Caco-2 (cell line): ENCODE data around the gene SOX1. TPM values are rescaled to one million over a fixed set of nuclear protein-coding genes. Genes with fewer than 3 reads are reported as not detected.

Experiments
- BruUV-seq: library from RNA; stranded (reverse); fragments of 400-500 nt; replicated peaks from 2 replicates; lab custom pipeline; 2021; lab: Mats Ljungman, UMichigan
- CTCF ChIA-PET: fragments of 300-600 bp; sonication (Branson Sonifier 250); formaldehyde crosslinking; loops from one replicate; lab custom pipeline; 2022; ENCODE audit warnings: antibody characterized with exemption; lab: Charles Lee
- POLR2A ChIA-PET: fragments of 300-600 bp; sonication (Branson Sonifier 250); formaldehyde crosslinking; loops from one replicate; lab custom pipeline; 2022; ENCODE audit warnings: antibody characterized with exemption; lab: Charles Lee
- DNase-seq, 2 experiments: peaks; one replicate each; pipeline versions ENCODE4 v3.0.0 to v3.0.0-alpha.2; 2020 to 2022
- H3K27me3 ChIP-seq: replicated peaks from 2 replicates; pipeline ENCODE4 v1.6.0; 2011; ENCODE audit warnings: low read length; ENCODE audit not compliant: control insufficient read depth, insufficient read depth
- H3K36me3 ChIP-seq: 2 replicates; pipeline ENCODE4 v1.5.1; 2011; ENCODE audit warnings: low read length; ENCODE audit not compliant: control insufficient read depth, insufficient read depth
- H3K4me1 ChIP-seq: fragments of 250-450 bp; sonication (Bioruptor Pico); 2 replicates; pipeline ENCODE4 v1.5.1; 2020; ENCODE audit warnings: mild to moderate bottlenecking
- H3K4me3 ChIP-seq: 2 replicates; pipeline ENCODE4 v1.5.1; 2011; ENCODE audit warnings: low read depth, mild to moderate bottlenecking, control low read depth, low read length
- H3K9me3 ChIP-seq: fragments of 250-450 bp; sonication (Bioruptor Pico); 2 replicates; pipeline ENCODE4 v1.5.1; 2020; ENCODE audit warnings: mild to moderate bottlenecking, moderate library complexity
- H3K27ac Mint-ChIP-seq: one replicate; pipeline ENCODE4 v1.8.0; 2022; ENCODE audit warnings: mixed read lengths; ENCODE audit not compliant: unreplicated experiment
- H3K27me3 Mint-ChIP-seq: one replicate; pipeline ENCODE4 v1.8.0; 2022; ENCODE audit warnings: mixed read lengths; ENCODE audit not compliant: insufficient read depth, unreplicated experiment
- H3K36me3 Mint-ChIP-seq: one replicate; pipeline ENCODE4 v1.8.0; 2022; ENCODE audit warnings: mild to moderate bottlenecking, mixed read lengths; ENCODE audit not compliant: insufficient read depth, unreplicated experiment
- H3K4me1 Mint-ChIP-seq: one replicate; pipeline ENCODE4 v1.8.0; 2022; ENCODE audit warnings: low read depth, mixed read lengths; ENCODE audit not compliant: unreplicated experiment
- H3K4me3 Mint-ChIP-seq: one replicate; pipeline ENCODE4 v1.8.0; 2022; ENCODE audit warnings: mild to moderate bottlenecking, moderate library complexity, mixed read lengths; ENCODE audit not compliant: unreplicated experiment
- H3K9me3 Mint-ChIP-seq: one replicate; pipeline ENCODE4 v1.8.0; 2022; ENCODE audit warnings: mixed read lengths; ENCODE audit not compliant: unreplicated experiment
- CTCF ChIP-seq, 2 experiments: fragments of 200-600 bp in 1 of 2; IDR thresholded peaks; 1 replicate in 1 of 2; 2 replicates in 1 of 2; pipeline versions ENCODE4 v1.5.1 to v1.8.0; 2011 to 2022; ENCODE audit warnings: antibody characterized with exemption in 1 of 2, control low read depth in 1 of 2, inconsistent platforms in 1 of 2, low read depth in 1 of 2, low read length in 1 of 2, mild to moderate bottlenecking in 1 of 2, moderate library complexity in 1 of 2; ENCODE audit not compliant: insufficient read depth in 1 of 2, severe bottlenecking in 1 of 2, unreplicated experiment in 1 of 2
- intact Hi-C: fragments of 100-400 bp; cut with micrococcal nuclease; formaldehyde crosslinking; loops from one replicate; pipeline ENCODE4 v1.10.0; 2022; ENCODE audit not compliant: unreplicated experiment
- total RNA-seq: library from RNA; stranded (reverse); gene quantifications from 2 replicates; pipeline ENCODE4 v1.2.3, GENCODE V29; 2022

Gene SOX1
- total RNA-seq, 1 experiment from 2014 or later: 1.7 TPM

GRCh38 chr13:112096959-112097358, 30.0 kb downstream of the SOX1 start:
- Mint-ChIP-seq H3K36me3 (no peaks in the 10 kb centered on the region), H3K27me3 (peaks cover 18% of the 10 kb centered on the region)

GRCh38 chr13:112097770-112098169, 30.8 kb downstream of the SOX1 start:
- ChIA-PET CTCF (no interaction called here), POLR2A (no interaction called here)
- Histone ChIP-seq H3K9me3 (no peaks in the 10 kb centered on the region), H3K36me3 (no peaks in the 10 kb centered on the region), H3K4me3 (no peak overlapping the region), H3K4me1 (no peaks in the 10 kb centered on the region), H3K27me3 (no peaks in the 10 kb centered on the region)
- BruUV-seq: no TSS peak
- Mint-ChIP-seq H3K9me3 (no peaks in the 10 kb centered on the region), H3K36me3 (no peaks in the 10 kb centered on the region), H3K4me1 (no peaks in the 10 kb centered on the region), H3K27me3 (peaks cover 16% of the 10 kb centered on the region), H3K4me3 (no peak overlapping the region), H3K27ac (no peak overlapping the region)
- TF ChIP-seq CTCF (IDR thresholded peaks at IDR 0.05; ENCODE audit: insufficient read depth in 1 of 2, low read depth in 1 of 2, low read length in 1 of 2, severe bottlenecking in 1 of 2, unreplicated experiment in 1 of 2): no peak
- no peak for DNase-seq
- intact Hi-C loops: no loop called here

More at GRCh38 chr13:112096959-112097358, 30.0 kb downstream of the SOX1 start:
- DNase-seq: no peak
- ChIA-PET POLR2A (no interaction called here), CTCF (no interaction called here)
- Mint-ChIP-seq H3K9me3 (no peaks in the 10 kb centered on the region), H3K27ac (no peak overlapping the region), H3K4me1 (no peaks in the 10 kb centered on the region), H3K4me3 (no peak overlapping the region)
- H3K9me3 ChIP-seq: no peaks in the 10 kb centered on the region
- intact Hi-C loops: no loop called here
- H3K36me3 ChIP-seq: no peaks in the 10 kb centered on the region
- no peak overlapping the region for H3K4me3 ChIP-seq
- BruUV-seq: no TSS peak
- TF ChIP-seq CTCF (IDR thresholded peaks at IDR 0.05; ENCODE audit: insufficient read depth in 1 of 2, low read depth in 1 of 2, low read length in 1 of 2, severe bottlenecking in 1 of 2, unreplicated experiment in 1 of 2): no peak
- H3K27me3 ChIP-seq: no peaks in the 10 kb centered on the region
- no peaks in the 10 kb centered on the region for H3K4me1 ChIP-seq

- no peaks in the 10 kb centered on the region for H3K4me1 ChIP-seq
- no peaks in the 10 kb centered on the region for H3K9me3 ChIP-seq
- Mint-ChIP-seq H3K27me3 (peaks cover 13% of the 10 kb centered on the region), H3K9me3 (no peaks in the 10 kb centered on the region), H3K27ac (no peak overlapping the region), H3K4me3 (no peak overlapping the region), H3K4me1 (no peaks in the 10 kb centered on the region), H3K36me3 (no peaks in the 10 kb centered on the region)
- H3K27me3 ChIP-seq: no peaks in the 10 kb centered on the region
- ChIA-PET POLR2A (no interaction called here), CTCF (no interaction called here)
- no peaks in the 10 kb centered on the region for H3K36me3 ChIP-seq
- TF ChIP-seq CTCF (IDR thresholded peaks at IDR 0.05; ENCODE audit: insufficient read depth in 1 of 2, low read depth in 1 of 2, low read length in 1 of 2, severe bottlenecking in 1 of 2, unreplicated experiment in 1 of 2): no peak
- no peak for DNase-seq
- H3K4me3 ChIP-seq: no peak overlapping the region
- BruUV-seq: no TSS peak
- intact Hi-C loops: no loop called here
Measured at GRCh38 chr13:112098699-112099098, 31.8 kb downstream of the SOX1 start.
